GM18526 (cell line): ENCODE results near the gene TMCO4.

Source experiments
- POLR2A ChIP-seq: IDR thresholded peaks from 3 replicates; pipeline ENCODE4 v1.6.1; 2011; ENCODE audit not compliant: insufficient read length; ENCODE audit errors: extremely low read depth

TMCO4 gene

DNA sequence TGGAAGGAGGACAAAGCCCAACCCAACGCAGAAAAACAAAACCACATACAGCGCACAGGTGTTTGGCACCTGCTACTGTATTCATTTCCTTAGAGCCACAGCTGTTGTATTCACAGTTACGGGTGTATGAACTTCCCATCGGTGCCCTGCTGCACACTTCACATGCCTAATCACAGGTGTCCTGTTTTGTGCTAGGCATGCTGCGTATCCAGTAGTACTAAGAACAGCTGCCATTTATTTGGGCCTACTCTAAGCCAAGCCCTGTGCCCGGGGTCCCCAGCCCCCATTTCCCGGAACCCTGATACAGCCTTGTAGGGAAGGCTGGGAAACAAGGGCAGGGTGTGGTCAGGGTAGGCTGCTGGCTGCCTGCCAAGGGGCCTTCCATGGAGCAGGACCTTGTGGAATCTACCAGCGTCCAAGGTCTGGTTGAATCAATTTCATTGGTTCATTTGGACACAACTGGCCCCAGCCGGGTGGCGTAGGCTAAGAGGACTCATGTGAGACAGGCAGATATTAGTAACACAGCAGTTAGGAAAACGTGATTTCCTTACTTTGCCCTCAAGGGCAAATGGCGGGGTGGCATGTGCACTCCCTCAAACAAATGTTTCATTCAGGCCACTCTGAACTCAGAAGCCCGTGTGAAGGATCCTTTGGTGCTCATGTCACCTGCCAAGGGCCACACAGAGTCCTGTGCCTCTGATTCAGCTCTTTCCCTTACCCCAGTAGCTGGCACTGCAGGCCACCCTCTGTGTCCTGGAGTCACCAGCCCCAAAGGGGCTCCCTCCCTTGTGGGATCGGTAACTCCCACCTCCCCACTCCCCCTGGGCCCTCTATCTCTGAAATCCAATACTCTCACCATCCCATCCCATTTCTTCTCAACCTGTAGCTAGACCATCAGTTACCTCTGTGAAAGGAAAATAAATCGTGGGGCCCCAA lies 16.4 kb upstream of the TMCO4 start:
- TF ChIP-seq POLR2A = no peak

DNA sequence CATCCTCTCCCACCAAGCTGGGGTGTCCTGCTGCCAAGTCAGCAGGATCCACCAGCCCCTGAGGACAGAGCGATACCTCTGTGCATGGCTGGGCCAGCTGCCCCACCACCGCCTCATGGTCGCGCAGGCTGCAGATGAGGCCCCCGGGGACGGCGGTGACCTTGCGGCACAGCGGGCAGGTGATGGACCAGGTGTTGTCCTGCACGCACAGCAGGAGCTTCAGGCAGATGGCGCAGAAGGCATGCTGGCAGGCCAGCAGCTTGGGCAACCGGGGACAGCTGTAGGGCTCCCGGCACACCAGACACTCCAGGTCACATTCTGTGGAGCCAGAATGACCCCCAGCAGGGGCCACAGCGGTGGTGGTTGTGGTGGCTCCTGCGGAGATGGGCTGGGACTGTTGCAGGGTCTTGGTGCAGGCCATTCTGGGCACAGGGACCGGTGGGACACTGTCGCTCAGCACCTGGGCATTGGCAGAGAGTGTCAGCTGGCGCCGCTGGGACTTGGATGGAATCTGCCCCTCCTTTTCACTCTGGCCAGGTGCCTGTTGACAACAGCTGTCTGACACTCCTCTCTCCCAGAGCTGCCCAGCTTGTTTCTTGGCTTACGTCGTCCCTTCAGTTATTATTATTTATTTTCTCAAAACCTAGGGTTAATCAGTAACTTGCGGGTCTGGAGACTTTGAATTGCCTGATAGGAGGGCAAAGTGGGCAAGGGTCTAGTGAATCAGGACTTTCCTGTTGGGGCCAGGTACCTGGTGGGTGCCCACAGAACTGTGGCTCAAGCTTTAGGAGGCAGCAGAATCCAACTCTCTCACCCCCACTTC lies 15.2 kb upstream of the TMCO4 start, which contains the start of gene RNF186:
TSS of gene RNF186 (minus strand) at position 603 of the 823 bp plus-strand sequence. CDS start at position 421, 182 bp downstream.
- no peak for TF ChIP-seq POLR2A

DNA sequence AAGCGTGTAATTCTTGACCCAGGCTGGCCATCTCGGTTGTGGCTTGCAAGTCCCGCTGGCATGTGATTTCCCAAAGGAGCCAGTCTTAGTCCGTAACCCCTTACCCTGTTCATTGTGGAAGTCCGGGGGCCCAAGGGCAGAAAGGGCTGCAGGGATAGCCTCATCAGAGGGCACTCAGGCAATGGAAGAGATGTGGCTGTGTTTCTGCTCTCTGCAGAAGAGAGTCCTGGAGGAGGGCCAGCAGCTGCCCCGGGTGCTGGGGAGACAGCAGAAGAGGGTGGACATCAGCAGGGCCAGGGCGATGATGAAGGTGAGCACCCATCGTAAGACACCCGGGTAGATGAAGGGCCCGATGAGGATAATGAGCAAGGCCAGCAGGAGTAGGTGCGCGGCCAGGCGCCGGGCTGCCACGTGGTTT lies 14.5 kb upstream of the TMCO4 start:
- no peak for TF ChIP-seq POLR2A

DNA sequence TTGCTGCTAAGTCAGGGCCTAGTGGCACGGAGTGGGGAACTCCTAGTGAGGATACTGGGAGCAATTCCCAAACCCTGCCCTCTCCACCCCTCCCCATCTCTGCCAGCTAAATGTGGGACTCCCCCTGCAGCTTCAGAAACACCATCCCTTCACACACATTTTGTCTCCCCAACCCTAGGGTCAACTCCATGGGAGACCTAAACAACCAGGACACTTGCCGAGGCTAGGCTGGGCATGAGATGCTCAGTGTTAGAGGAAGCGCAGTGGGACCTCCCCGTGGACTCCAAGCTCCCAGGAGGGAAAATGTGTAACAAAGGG lies 13.9 kb upstream of the TMCO4 start:
- no peak for TF ChIP-seq POLR2A

DNA sequence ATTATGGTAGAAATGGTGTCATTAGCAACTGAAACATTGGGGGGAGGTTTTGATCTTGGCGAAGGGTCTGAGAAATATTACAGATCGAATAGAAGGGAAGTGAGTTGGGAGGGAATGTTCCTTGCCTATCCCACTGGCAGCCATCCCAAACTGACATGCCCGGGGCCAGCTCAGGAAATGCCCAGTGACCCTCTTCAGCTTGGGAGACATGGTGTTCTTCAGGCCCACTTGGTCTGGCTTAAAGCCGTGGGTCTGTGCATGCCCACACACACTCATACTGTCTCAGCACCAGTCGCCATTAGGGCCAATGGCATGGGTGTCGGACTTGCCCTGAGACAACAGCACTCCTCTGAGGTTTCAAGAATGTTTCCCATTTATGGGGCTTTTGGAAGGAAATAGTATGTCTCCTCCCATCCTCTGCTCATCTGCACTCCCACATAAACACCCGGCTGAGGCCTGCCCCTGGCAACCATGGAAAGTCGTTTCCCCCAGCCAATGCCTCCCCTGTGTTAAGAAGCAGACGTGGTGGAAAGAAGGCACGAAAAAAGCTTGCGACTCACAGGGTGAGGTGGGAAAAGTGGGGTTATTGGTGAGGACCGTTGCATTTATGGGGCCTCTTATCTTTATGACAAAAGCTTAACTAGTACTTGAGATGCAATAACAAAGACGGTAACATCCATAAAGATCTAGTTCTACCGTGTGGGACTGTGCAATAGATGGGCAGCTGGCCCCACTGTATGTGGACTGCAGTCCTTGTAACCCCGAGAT lies 13.3 kb upstream of the TMCO4 start:
- TF ChIP-seq POLR2A = no peak

DNA sequence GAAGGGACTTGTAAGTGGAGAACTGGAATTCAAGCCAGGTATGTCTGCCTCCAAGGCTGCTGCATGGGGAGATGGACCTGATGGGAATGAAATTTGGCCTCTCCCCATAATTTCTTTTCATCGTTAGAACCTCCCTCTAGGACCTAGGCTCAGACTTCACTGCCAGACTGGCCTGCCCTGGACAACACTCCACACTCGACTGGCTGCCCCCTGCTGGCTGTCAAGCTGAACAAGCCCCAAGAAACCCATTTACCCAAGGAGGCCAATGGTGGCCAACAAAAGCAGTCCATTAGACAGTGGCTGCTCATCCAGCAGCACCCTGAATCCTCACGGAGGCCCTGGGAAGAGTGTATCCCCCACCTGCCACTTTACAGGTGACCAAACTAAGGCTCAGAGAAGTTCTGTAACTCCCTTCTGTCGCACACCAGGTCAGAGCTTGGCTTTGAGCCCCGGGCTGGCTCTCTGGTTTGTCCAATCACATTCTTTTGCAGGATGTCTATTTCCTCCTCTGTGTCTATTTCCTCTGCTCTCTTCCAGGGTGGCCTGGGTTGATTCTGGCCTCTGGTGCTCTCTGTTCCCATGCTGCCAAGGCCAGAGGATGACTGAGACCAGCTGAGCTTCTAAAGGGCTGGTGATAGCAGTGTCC lies 11.6 kb upstream of the TMCO4 start:
- TF ChIP-seq POLR2A = no peak

DNA sequence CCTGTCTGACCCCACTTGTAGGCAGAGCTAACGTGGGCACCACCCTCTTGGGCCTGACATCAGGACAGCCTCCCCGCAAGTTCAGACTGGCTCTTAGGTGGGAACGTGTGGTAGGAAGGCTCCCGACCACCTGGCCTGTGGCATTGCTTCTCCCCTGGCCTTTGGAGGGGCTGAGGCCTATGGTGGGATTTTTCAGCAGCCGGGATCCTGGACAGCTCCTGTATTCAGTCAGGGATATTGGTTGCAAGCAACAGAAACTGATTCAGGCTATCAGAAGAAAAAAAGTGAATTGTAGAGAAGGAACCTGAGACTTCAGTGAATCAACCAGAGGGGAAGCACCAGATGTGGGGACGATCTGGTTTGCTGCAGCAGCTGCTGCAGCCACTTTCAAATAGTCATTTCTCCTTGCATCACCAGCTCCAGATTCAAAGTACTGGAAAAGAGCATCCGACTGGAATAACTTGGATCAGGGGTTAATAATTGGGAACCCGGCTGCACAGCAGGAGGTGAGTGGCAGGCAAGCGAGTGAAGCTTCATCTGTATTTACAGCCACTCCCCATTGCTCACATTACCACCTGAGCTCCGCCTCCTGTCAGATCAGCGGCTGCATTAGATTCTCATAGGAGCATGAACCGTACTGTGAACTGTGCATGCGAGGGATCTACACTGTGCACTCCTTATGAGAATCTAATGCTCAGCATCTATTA lies 9.5 kb upstream of the TMCO4 start:
- TF ChIP-seq POLR2A = no peak

DNA sequence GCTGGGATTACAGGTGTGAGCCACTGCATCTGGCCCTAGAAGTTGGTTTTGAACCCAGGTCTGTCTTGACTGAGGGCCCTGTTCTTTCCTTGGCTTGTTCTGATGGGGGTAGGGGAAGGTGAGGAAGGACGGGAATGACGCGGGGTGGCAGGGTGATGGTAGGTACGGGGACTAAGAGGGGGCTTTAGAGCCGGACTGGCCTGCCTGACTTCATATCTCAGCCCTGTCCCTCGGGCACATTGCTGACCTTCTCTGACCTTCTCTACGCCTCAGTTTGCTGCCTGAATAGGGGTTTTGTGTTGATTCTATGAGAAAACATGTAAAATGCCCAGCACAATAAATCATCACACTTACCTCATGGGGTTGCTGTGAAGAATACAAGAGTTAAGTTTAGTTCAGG lies 8.6 kb upstream of the TMCO4 start:
- no peak for TF ChIP-seq POLR2A

DNA sequence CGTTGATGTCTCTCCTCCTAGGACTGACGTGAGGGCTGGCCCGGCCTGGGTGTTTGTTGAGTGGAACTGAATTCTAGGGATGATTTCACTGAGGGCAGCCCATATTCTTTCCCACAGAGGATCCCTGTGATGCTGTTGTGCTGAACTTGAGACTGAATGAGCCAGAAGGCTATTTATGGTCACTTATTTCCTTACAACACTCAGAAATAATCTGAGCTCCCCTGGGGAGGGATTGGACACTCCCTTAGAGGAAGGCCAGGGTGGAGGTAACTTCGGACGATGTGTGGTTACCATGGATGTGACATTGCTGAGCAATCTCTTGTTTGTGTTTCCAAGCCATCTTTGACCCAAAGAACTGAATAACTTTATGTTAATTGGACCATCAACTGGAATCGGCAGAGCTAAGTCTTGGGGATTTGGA lies 5.1 kb upstream of the TMCO4 start:
- no peak for TF ChIP-seq POLR2A

DNA sequence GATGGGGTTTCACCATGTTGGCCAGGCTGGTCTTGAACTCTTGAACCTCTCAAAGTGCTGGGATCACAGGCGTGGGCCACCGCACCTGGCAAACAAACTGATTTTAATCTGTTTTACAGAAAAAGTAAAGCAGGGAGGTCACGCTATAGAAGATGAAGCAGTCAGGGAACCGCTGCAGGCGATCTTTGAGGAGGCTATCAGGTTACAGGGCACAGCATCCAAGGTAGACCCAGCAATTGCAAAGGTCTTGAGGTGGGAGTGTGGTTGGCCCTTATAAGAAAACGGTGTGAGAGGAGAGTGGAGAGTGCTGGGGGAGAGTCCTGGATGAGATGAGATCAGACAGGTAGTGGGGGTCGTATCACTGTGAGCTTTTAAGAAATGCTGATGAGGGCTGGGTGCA lies 2.6 kb upstream of the TMCO4 start:
- no peak for TF ChIP-seq POLR2A

DNA sequence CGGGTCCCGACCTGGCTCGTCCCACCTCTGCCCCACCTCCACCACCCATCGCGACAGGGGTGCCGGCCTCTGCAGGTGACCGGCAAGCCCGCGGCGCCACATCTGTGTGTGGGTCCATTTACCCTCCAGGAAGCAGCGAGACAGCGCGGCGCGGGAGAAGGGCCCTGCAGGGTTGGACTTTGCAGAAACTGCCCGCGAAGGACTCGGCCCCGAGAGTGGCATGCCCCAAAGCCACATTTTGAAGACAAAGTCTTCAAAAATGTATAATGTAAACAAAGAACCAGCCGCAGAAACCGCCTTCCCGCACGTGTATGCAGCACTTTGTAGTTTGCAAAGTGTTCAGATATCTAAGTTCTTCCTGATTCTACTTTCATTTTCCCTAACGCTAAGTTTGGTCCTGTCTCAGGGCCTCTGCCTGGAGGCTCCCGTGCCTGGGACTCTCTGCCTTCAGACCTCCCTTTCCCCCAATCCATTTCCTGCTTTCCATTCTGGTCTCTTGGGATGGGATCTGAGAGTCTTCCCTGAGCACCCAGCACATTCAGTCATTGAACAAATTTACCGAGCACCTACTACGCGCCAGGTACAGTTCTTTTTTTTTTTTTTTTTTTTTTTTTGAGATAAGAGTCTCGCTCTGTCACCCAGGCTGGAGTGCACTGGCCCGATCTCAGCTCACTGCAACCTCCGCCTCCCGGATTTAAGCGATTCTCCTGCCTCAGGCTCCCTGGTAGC lies 524 bp upstream of the TMCO4 start:
- no peak for TF ChIP-seq POLR2A

DNA sequence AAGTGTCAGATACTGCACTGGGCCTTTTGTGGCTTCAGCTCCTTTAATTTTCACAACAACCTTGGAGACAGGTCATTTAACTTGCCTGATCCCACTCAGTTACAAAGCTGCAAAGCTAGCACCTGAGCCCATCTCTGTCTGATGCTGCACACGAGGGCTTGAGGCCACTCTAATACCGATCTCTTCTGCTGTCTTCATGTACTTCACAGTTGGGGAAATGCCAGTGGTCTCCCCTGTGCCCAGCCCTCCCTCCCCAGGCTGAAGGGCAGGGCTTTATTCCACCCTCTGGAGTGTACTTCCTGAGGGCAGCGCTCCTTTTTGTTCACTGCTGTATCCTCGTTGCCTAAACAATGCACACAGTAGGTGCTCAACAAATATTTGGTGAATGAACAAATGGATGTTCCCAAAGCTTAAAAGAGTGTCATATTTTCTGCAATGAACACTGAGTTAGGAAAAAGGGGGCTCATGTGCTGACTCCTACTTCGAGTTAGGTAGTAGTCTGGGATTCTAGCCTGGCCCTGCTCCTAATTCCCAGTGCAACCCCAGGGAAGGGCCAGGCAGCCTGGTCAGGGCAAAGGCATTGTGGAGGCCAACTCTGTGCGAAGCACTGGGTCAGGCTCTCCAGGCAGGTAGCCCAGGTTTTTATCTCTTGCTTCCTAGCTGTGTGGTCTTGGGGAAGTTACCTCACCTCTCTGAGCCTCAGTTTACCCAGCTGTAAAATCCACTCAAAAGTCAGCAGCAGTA lies 1.1 kb downstream of the TMCO4 start:
- TF ChIP-seq POLR2A = no peak

DNA sequence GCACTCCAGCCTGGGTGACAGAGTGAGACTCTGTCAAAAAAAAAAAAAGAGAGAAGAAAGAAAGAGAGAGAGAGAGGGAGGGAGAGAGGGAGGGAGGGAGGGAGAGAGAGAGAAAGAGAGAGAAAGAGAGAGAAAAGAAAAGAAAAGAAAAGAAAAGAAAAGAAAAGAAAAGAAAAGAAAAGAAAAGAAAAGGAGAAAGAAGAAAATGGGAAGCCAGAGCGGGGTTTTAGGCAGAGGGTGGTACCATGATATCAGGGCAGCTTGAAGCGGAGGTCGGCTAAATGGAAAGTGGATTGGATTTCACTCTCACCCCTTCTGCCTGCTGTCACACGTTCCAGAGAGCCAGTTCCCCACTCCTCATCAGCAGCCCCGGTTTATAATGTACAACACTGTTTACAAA lies 1.9 kb downstream of the TMCO4 start:
- no peak for TF ChIP-seq POLR2A

DNA sequence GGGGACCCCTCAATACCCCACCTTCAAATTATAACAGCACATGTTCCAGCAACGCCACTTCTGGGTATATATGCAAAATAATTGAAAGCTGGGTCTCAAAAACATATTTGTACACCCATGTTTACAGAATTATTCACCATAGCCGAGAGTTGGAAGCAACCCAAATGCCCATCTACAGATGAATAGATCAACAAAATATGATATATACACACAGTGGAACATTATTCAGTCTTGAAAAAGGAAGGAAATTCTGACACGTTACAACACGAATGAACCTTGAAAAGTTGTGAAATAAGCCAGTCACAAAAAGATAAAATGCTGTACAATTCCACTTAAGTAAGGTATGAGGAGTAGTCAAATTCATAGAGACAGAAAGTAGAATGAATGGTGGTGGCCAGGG lies 5.1 kb downstream of the TMCO4 start:
- no peak for TF ChIP-seq POLR2A
